ENCODE measurements around the gene ACTN4.

Gene ACTN4

DNA sequence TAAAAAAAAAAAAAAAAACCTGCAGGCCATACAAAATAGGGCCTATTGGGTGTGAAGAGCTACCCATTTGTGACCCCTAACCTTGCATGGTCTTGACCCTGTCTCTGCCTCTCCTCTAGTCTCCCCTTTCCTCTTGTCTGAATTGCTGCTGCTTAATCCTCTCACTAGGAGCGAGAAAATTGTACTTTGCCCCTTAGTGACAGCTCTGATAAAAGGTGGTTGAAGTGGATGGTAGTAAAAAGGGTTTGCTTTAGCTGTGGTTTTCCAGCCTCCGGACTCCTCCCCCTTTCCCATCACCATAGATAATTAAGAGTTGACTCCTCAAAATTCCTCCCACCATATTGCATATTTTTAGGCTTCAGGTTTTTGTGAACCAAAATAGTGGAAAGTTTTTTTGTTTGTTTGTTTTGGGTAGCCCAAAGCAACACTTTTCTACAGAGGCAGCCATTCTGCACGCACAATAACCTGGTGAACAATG is 23.5 kb downstream of the ACTN4 start:
- Histone ChIP-seq H3K79me2 (ENCODE audit: control insufficient read depth, insufficient read depth, low read length, unreplicated experiment) (peaks cover 88% of the 10 kb centered on the region), H2AFZ (ENCODE audit: low read length, unreplicated experiment) (no peak overlapping the region), H3K27me3 (ENCODE audit: insufficient read depth, low read length) (no peaks in the 10 kb centered on the region), H3K36me3 (ENCODE audit: insufficient read depth, low read length) (no peaks in the 10 kb centered on the region), H3K4me1 (ENCODE audit: control insufficient read depth, insufficient read depth, low read length, unreplicated experiment) (peaks cover 36% of the 10 kb centered on the region), H3K27ac (ENCODE audit: low read depth, low read length) (no peak overlapping the region; the same call in 1 of the 2 replicates), H3K4me3 (ENCODE audit: low read depth, low read length) (no peak overlapping the region)

DNA sequence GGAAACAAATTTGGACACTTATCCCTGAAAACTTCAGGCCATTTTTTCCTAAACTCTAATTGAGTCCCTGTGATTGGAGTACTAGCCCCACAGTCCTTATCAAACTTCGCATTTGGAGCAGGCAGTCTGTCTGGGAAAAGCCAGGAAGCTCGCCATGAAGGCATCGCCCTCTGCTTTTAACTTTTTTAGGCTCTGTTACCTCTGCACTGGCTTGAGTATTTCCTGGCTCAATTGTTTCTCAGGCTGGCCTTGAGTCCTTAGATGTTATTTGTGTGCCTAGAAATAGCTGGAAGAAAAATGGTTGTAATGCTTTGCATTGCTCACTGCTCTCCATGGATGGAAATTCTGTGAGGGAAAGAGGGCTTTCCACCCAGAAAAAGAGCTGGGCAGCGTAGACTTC is 24.2 kb downstream of the ACTN4 start:
- Histone ChIP-seq H3K4me3 (ENCODE audit: low read depth, low read length) (no peak overlapping the region), H3K27ac (ENCODE audit: low read depth, low read length) (no peak overlapping the region; the same call in 1 of the 2 replicates), H3K79me2 (ENCODE audit: control insufficient read depth, insufficient read depth, low read length, unreplicated experiment) (peaks cover 88% of the 10 kb centered on the region), H3K27me3 (ENCODE audit: insufficient read depth, low read length) (no peaks in the 10 kb centered on the region), H3K36me3 (ENCODE audit: insufficient read depth, low read length) (no peaks in the 10 kb centered on the region), H3K4me1 (ENCODE audit: control insufficient read depth, insufficient read depth, low read length, unreplicated experiment) (peaks cover 36% of the 10 kb centered on the region), H2AFZ (ENCODE audit: low read length, unreplicated experiment) (no peak overlapping the region)

DNA sequence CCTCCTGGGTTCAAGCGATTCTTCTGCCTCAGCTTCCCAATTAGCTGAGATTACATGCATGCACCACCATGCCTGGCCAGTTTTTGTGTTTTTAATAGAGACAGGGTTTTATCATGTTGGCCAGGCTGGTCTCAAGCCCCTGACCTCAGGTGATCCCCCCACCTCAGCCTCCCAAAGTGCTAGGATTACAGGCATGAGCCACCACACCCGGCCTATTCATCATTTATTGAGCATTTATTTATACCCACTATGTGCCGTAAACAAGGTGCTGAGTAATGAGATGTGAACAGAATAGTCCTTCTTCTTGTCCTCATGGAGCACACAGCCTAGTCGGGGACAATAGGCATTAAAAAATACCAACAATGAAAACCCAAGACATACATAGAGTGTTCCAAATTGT is 25.6 kb downstream of the ACTN4 start:
- Histone ChIP-seq H2AFZ (ENCODE audit: low read length, unreplicated experiment) (no peak overlapping the region), H3K4me3 (ENCODE audit: low read depth, low read length) (no peak overlapping the region), H3K4me1 (ENCODE audit: control insufficient read depth, insufficient read depth, low read length, unreplicated experiment) (peaks cover 25% of the 10 kb centered on the region), H3K36me3 (ENCODE audit: insufficient read depth, low read length) (no peaks in the 10 kb centered on the region; the same call in 1 of the 2 replicates), H3K27ac (ENCODE audit: low read depth, low read length) (no peak overlapping the region), H3K79me2 (ENCODE audit: control insufficient read depth, insufficient read depth, low read length, unreplicated experiment) (peaks cover 88% of the 10 kb centered on the region), H3K27me3 (ENCODE audit: insufficient read depth, low read length) (no peaks in the 10 kb centered on the region)

- Histone ChIP-seq H3K4me3 (ENCODE audit: low read depth, low read length) (no peak overlapping the region), H3K4me1 (ENCODE audit: control insufficient read depth, insufficient read depth, low read length, unreplicated experiment) (peaks cover 25% of the 10 kb centered on the region), H3K79me2 (ENCODE audit: control insufficient read depth, insufficient read depth, low read length, unreplicated experiment) (peaks cover 89% of the 10 kb centered on the region), H3K27ac (ENCODE audit: low read depth, low read length) (no peak overlapping the region), H3K36me3 (ENCODE audit: insufficient read depth, low read length) (no peaks in the 10 kb centered on the region; the same call in 1 of the 2 replicates), H3K27me3 (ENCODE audit: insufficient read depth, low read length) (no peaks in the 10 kb centered on the region), H2AFZ (ENCODE audit: low read length, unreplicated experiment) (no peak overlapping the region)
Measured at GRCh38 chr19:38674388-38675171, 27.1 kb downstream of the ACTN4 start.

DNA sequence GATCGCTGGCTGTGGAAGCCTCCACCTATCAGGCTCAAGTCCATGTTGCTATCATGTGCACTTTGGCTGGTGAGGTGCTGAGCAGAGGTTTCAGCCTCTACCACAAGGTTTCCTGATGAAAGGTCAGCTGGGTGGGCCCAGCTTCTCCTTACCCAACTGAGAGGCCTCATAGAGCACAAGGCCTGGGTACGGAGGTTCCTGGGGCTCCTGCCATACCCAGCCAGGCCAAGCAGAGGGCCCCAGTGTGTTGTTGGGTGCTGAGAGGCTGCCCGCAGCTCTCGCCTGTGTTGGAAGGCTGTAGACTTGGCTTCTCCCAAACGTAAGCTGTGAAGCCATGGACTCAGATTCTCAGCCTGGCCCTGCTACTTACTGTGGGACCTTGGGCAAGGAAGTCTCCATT is 28.2 kb downstream of the ACTN4 start:
- H3K27ac ChIP-seq (ENCODE audit: low read depth, low read length), result peak overlapping the region; percentile 29; the same call in 1 of the 2 replicates
- peaks cover 25% of the 10 kb centered on the region for H3K4me1 ChIP-seq (ENCODE audit: control insufficient read depth, insufficient read depth, low read length, unreplicated experiment)
- no peak overlapping the region for H3K4me3 ChIP-seq (ENCODE audit: low read depth, low read length)

GRCh38 chr19:38676023-38676877 is 28.8 kb downstream of the ACTN4 start:
- Histone ChIP-seq H3K4me3 (ENCODE audit: low read depth, low read length) (no peak overlapping the region), H2AFZ (ENCODE audit: low read length, unreplicated experiment) (no peak overlapping the region), H3K79me2 (ENCODE audit: control insufficient read depth, insufficient read depth, low read length, unreplicated experiment) (peaks cover 86% of the 10 kb centered on the region), H3K27ac (ENCODE audit: low read depth, low read length) (peak overlapping the region; percentile 29; the same call in 1 of the 2 replicates), H3K27me3 (ENCODE audit: insufficient read depth, low read length) (no peaks in the 10 kb centered on the region), H3K36me3 (ENCODE audit: insufficient read depth, low read length) (no peaks in the 10 kb centered on the region; the same call in 1 of the 2 replicates), H3K4me1 (ENCODE audit: control insufficient read depth, insufficient read depth, low read length, unreplicated experiment) (peaks cover 28% of the 10 kb centered on the region)

More for the DNA sequence above, 28.2 kb downstream of the ACTN4 start:
- Histone ChIP-seq H3K27me3 (ENCODE audit: insufficient read depth, low read length) (no peaks in the 10 kb centered on the region), H3K36me3 (ENCODE audit: insufficient read depth, low read length) (no peaks in the 10 kb centered on the region; the same call in 1 of the 2 replicates), H2AFZ (ENCODE audit: low read length, unreplicated experiment) (no peak overlapping the region), H3K79me2 (ENCODE audit: control insufficient read depth, insufficient read depth, low read length, unreplicated experiment) (peaks cover 88% of the 10 kb centered on the region)

- peaks cover 31% of the 10 kb centered on the region for H3K4me1 ChIP-seq (ENCODE audit: control insufficient read depth, insufficient read depth, low read length, unreplicated experiment)
Measured at GRCh38 chr19:38676878-38677646, 29.6 kb downstream of the ACTN4 start.

DNA sequence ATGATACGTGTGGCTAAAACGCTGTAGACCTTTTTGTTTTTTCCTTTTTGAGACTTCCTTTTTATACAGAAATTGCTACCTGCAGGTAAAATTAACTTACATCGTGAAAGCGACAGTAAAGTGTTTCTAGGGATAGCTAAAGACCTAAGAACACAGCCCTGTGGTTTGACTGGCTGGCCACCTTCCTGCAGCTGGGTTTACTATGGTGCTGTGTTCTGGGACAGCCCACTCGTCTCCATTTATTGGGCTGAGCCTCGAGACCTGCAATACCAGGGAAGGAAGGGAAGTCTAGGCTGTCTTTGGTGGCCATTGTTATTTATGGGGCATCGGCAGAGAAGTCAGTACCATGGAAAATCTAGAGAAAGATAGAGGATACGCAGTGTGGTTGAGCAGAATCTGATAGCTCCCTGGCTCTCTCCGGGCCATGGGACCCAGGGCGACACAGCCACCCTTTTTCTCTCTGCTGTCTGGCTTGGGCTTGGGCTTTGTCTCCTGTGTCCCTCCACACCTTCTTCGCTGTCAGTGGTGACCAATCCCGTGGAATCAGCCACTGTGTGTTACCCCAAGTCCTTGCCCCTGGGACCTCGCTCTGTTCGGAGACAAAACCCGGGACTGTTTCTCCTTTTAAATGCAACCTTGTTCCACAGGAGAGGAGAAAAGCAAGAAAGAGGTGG is 30.9 kb downstream of the ACTN4 start:
- H3K79me2 ChIP-seq (ENCODE audit: control insufficient read depth, insufficient read depth, low read length, unreplicated experiment), result peaks cover 89% of the 10 kb centered on the region
- H3K4me3 ChIP-seq (ENCODE audit: low read depth, low read length), result no peak overlapping the region
- H3K27ac ChIP-seq (ENCODE audit: low read depth, low read length), result no peak overlapping the region

More at GRCh38 chr19:38676878-38677646, 29.6 kb downstream of the ACTN4 start:
- H3K4me3 ChIP-seq (ENCODE audit: low read depth, low read length), result no peak overlapping the region
- no peaks in the 10 kb centered on the region for H3K27me3 ChIP-seq (ENCODE audit: insufficient read depth, low read length)
- H3K27ac ChIP-seq (ENCODE audit: low read depth, low read length), result no peak overlapping the region
- peaks cover 85% of the 10 kb centered on the region for H3K79me2 ChIP-seq (ENCODE audit: control insufficient read depth, insufficient read depth, low read length, unreplicated experiment)
- H2AFZ ChIP-seq (ENCODE audit: low read length, unreplicated experiment), result no peak overlapping the region
- H3K36me3 ChIP-seq (ENCODE audit: insufficient read depth, low read length), result no peaks in the 10 kb centered on the region; the same call in 1 of the 2 replicates

GRCh38 chr19:38678891-38679494 is 31.5 kb downstream of the ACTN4 start:
- Histone ChIP-seq H3K27ac (ENCODE audit: low read depth, low read length) (no peak overlapping the region), H3K4me1 (ENCODE audit: control insufficient read depth, insufficient read depth, low read length, unreplicated experiment) (peaks cover 44% of the 10 kb centered on the region), H2AFZ (ENCODE audit: low read length, unreplicated experiment) (no peak overlapping the region), H3K79me2 (ENCODE audit: control insufficient read depth, insufficient read depth, low read length, unreplicated experiment) (peaks cover 87% of the 10 kb centered on the region), H3K27me3 (ENCODE audit: insufficient read depth, low read length) (no peaks in the 10 kb centered on the region), H3K36me3 (ENCODE audit: insufficient read depth, low read length) (peaks cover 4% of the 10 kb centered on the region; the same call in 1 of the 2 replicates), H3K4me3 (ENCODE audit: low read depth, low read length) (no peak overlapping the region)

More for the DNA sequence above, 30.9 kb downstream of the ACTN4 start:
- Histone ChIP-seq H3K4me1 (ENCODE audit: control insufficient read depth, insufficient read depth, low read length, unreplicated experiment) (peaks cover 39% of the 10 kb centered on the region), H3K27me3 (ENCODE audit: insufficient read depth, low read length) (no peaks in the 10 kb centered on the region), H2AFZ (ENCODE audit: low read length, unreplicated experiment) (no peak overlapping the region), H3K36me3 (ENCODE audit: insufficient read depth, low read length) (peaks cover 4% of the 10 kb centered on the region; the same call in 1 of the 2 replicates)

All from ACC112 (cell line).